KOPT-K1 (cell line): ENCODE results near the gene ABCG4.

Experiments
- H3K27ac ChIP-seq: fragments of 200-600 bp; sonication (generic); 2 replicates; pipeline ENCODE4 v1.5.1; 2016; ENCODE audit warnings: antibody characterized with exemption, mild to moderate bottlenecking, low read depth, low read length; ENCODE audit not compliant: poor library complexity, severe bottlenecking
- H3K36me3 ChIP-seq: fragments of 200-600 bp; sonication (generic); 2 replicates; pipeline ENCODE4 v1.5.1; 2017; ENCODE audit warnings: antibody characterized with exemption, mild to moderate bottlenecking, low read length, moderate library complexity; ENCODE audit not compliant: insufficient read depth
- H3K9me3 ChIP-seq: fragments of 200-600 bp; sonication (generic); 2 replicates; pipeline ENCODE4 v1.5.1; 2017; ENCODE audit warnings: antibody characterized with exemption, low read length, mild to moderate bottlenecking; ENCODE audit not compliant: insufficient read depth, poor library complexity, severe bottlenecking

The ABCG4 gene

GRCh38 chr11:119111361-119111925 lies 37.4 kb upstream of the ABCG4 start:
- H3K36me3 ChIP-seq: peaks cover 53% of the 10 kb centered on the region
- no peaks in the 10 kb centered on the region for H3K9me3 ChIP-seq
- H3K27ac ChIP-seq: no peak overlapping the region

- Histone ChIP-seq H3K36me3 (peaks cover 60% of the 10 kb centered on the region), H3K9me3 (no peaks in the 10 kb centered on the region), H3K27ac (no peak overlapping the region)
Observed at GRCh38 chr11:119112314-119113020, 36.4 kb upstream of the ABCG4 start.

GRCh38 chr11:119113716-119114115 lies 35.1 kb upstream of the ABCG4 start:
- H3K9me3 ChIP-seq: no peaks in the 10 kb centered on the region
- peaks cover 69% of the 10 kb centered on the region for H3K36me3 ChIP-seq
- H3K27ac ChIP-seq: no peak overlapping the region

- Histone ChIP-seq H3K36me3 (peaks cover 69% of the 10 kb centered on the region), H3K27ac (peak overlapping the region; percentile 75), H3K9me3 (no peaks in the 10 kb centered on the region)
Observed at GRCh38 chr11:119114351-119114750, 34.5 kb upstream of the ABCG4 start.

- peaks cover 58% of the 10 kb centered on the region for H3K36me3 ChIP-seq
- peak overlapping the region; percentile 75 for H3K27ac ChIP-seq
- no peaks in the 10 kb centered on the region for H3K9me3 ChIP-seq
Observed at GRCh38 chr11:119115484-119116234, 33.2 kb upstream of the ABCG4 start.

- H3K36me3 ChIP-seq: peaks cover 52% of the 10 kb centered on the region
- no peaks in the 10 kb centered on the region for H3K9me3 ChIP-seq
- H3K27ac ChIP-seq: peak overlapping the region; percentile 75
Observed at GRCh38 chr11:119116235-119116594, 32.6 kb upstream of the ABCG4 start.

GRCh38 chr11:119116601-119117000 lies 32.3 kb upstream of the ABCG4 start:
- Histone ChIP-seq H3K9me3 (no peaks in the 10 kb centered on the region), H3K27ac (no peak overlapping the region), H3K36me3 (peaks cover 48% of the 10 kb centered on the region)

- no peaks in the 10 kb centered on the region for H3K9me3 ChIP-seq
- H3K27ac ChIP-seq: no peak overlapping the region
Observed at GRCh38 chr11:119117004-119117706, 31.7 kb upstream of the ABCG4 start.

GRCh38 chr11:119118227-119118626 lies 30.6 kb upstream of the ABCG4 start:
- Histone ChIP-seq H3K27ac (no peak overlapping the region), H3K9me3 (no peaks in the 10 kb centered on the region), H3K36me3 (peaks cover 32% of the 10 kb centered on the region)

More at GRCh38 chr11:119117004-119117706, 31.7 kb upstream of the ABCG4 start:
- H3K36me3 ChIP-seq: peaks cover 43% of the 10 kb centered on the region

- peaks cover 28% of the 10 kb centered on the region for H3K36me3 ChIP-seq
- no peaks in the 10 kb centered on the region for H3K9me3 ChIP-seq
- no peak overlapping the region for H3K27ac ChIP-seq
Observed at GRCh38 chr11:119118946-119119345, 29.9 kb upstream of the ABCG4 start.

GRCh38 chr11:119120639-119121007 lies 28.2 kb upstream of the ABCG4 start:
- Histone ChIP-seq H3K27ac (peak overlapping the region; percentile 56), H3K36me3 (peaks cover 33% of the 10 kb centered on the region; the same call in 1 of the 2 replicates), H3K9me3 (no peaks in the 10 kb centered on the region)

GRCh38 chr11:119121008-119121810 lies 27.6 kb upstream of the ABCG4 start, which contains the start of gene HINFP:
HINFP (plus strand) TSS chr11:119121580; CDS start chr11:119126945, 5,365 bp downstream.
- peak within 1 kb of the TSS; percentile 64 for H3K27ac ChIP-seq
- no peaks in the 10 kb centered on the region for H3K9me3 ChIP-seq
- H3K36me3 ChIP-seq: peaks cover 34% of the 10 kb centered on the region; the same call in 1 of the 2 replicates

- peak overlapping the region; percentile 64 for H3K27ac ChIP-seq
- H3K9me3 ChIP-seq: no peaks in the 10 kb centered on the region
- peaks cover 34% of the 10 kb centered on the region; the same call in 1 of the 2 replicates for H3K36me3 ChIP-seq
Observed at GRCh38 chr11:119121811-119122124, 27.1 kb upstream of the ABCG4 start.

- no peaks in the 10 kb centered on the region for H3K9me3 ChIP-seq
- no peak overlapping the region for H3K27ac ChIP-seq
- H3K36me3 ChIP-seq: peaks cover 48% of the 10 kb centered on the region
Observed at GRCh38 chr11:119125821-119126220, 23.0 kb upstream of the ABCG4 start.
